CD4-positive, alpha-beta T cell treated with Interleukin-15 for 1 hour (primary cell): ENCODE data around the gene LGALS8.
"Not testable (repeated sequence)": the region's sequence is repeated elsewhere in the genome, so short reads cannot be mapped to it uniquely, and the experiment has no call there.

ENCODE experiments used
- DNase-seq: peaks from one replicate; pipeline ENCODE4 v3.0.0-alpha.2; 2020

The LGALS8 gene

DNA sequence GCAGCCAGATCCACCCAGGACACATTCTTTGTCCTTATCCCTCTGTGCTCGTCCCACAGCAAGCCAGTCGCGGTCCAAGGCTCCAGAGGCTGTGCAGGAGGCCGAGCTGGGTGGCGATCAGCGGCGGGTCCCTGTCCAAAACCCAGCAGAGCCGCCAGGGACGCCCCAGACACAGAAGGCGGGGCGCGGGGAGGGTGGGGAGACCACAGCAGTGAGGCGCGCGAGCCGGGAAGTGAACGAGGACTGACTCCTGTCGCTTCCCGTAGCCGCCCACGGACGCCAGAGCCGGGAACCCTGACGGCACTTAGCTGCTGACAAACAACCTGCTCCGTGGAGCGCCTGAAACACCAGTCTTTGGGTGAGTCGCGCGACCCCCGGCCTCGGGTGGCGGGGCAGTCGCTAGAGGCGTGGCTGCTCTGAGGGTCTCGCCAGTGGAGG, at the start of gene LGALS8:
LGALS8 (plus strand) TSS at position 279 of the 438 bp plus-strand sequence. CDS start 2,089 bp downstream, outside the sequence.
- DNase-seq = peak; percentile 84

DNA sequence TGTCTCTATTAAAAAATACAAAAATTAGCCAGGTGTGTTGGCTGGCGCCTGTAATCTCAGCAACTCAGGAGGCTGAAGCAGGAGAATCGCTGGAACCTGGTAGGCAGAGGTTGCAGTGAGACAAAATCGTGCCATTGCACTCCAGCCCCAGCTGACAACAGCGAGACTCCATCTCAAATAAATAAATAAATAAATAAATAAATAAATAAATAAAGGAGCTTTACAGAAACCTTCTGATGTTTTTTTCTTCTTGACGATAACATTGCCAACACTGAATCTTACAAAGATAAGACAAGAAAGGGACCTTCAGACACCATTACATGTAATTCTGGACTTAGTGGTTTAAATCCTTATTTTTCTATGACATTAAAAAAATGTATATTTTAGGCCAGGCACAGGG, 47.8 kb upstream of the LGALS8 start:
- DNase-seq = no peak

DNA sequence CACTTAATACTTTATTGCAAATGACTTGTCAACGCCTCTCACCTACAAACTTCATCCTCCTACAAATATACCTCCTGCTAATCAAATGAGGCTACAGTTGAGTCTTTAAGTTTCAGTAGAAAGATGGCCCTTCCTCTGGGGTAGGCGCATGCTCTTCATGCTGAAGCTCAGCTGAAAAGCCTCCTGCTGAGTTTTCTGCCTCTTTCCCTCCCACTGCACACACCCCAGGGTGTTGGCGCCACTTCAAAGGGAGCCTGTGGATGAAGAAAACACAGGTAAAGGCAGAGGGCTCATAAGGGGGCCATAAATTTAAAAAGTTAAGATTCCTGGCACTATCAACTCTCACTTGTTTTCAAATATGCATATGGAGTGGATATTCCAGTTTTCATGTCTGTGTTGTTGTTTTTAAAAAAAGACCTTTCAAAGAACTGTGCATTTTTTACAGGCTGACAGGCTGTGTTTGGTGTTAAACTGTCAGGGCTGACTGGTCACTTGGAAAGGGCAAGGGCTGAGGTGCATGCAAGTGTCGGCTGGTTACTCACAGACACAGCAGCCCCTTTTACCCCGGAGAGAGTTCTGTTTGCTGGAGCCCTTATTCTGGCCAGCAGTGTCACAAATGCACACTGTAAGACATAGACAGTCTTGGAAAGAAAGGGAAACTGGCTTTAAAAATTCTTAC, 42.9 kb upstream of the LGALS8 start:
- DNase-seq = no peak

DNA sequence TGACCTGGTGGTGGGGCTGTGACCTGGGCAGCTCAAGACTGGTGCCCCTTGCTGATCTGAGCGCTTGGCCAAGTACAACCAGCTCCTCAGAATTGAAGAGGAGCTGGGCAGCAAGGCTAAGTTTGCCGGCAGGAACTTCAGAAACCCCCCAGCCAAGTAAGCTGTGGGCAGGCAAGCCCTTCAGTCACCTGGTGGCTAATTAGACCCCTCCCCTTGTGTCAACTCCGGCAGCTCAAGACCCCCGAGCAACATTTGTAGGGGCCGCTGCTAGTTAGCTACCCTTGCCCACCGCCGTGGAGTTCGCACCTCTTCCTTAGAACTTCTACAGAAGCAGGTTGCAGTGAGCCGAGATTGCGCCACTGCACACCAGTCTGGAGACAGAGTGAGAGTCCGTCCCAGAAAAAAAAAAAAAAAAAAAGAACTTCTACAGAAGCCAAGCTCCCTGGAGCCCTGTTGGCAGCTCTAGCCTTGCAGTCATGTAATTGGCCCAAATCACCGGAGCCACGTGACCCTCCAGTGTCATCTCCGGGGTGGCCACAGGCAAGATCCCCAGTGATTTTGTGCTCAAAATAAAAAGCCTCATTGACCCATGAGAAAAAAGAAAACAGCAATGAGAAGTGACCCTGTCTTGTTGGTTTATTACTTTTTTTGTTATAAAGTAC, 39.3 kb upstream of the LGALS8 start:
- DNase-seq = no peak

DNA sequence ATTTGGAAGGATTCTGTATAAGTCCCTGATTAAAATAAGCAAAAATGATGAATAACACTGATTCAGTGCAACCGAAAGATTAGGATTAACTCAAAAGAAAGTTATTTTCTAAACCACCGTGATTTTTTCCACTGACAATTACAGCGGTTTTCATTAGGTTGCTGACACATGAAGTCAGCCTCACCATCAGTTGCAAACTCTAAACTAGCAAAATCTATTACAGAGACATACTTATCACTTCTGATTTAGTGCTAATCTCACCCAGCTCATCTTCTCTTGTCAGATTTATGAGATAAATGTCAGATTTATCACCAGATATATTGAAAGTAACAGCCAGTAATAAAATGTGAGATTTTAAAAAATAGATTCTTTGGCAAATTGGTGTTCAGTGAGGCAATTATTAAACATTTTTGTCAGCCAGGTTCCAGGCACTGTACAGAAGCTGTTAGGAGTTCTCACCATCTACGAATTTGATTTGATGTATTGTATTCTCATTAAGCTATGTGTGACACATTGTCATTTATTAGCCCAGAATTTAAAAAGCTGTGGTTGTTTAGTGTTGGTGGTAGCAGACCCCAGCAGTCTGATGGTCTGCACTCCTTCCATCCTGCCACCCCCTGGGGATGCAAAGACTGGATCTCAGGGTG, 37.3 kb upstream of the LGALS8 start:
- no peak for DNase-seq

DNA sequence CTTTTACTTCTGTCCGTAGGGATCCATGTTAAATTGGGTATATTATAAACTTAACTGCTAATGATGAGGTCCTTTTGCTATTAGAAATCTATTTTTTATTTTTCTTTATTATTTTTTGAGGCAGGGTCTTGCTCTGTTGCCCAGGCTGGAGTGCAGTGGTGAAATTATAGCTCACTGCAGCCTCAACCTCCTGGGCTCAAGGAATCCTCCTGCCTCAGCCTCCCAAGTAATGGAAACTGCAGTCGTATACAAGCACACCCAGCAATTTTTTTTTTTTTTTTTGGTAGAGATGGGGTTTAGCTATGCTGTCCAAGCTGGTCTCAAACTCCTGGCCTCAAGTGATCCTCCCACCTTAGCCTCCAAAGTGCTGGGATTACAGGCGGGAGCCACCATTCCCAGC, 34.6 kb upstream of the LGALS8 start:
- DNase-seq = not testable (repeated sequence)

DNA sequence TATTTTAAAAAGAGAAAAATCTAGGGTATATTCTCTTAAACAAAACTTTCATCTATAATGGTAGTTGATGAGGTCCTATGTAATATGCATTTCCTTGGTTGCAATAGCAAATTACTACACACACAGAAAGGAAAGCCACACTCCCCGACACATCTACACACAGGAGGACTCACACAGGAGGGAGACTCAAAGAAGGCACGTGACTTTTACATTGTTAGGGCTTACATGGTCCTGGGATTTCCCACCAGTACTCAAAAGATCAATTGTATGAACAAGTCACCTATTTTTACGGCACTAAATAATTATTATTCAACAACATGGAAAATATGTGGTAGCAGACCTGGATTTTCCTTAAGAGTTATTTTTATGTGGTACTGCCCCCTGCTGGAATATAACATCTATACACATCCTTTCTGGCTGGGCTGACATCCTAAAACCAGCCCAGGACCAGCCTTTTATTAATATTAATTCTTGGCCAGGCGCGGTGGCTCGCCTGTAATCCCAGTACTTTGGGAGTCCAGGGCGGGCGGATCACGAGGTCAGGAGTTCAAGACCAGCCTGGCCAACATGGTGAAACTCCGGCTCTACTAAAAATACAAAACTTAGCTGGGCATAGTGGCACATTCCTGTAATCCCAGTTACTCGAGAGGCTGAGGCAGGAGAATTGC, 33.9 kb upstream of the LGALS8 start:
- DNase-seq = no peak

DNA sequence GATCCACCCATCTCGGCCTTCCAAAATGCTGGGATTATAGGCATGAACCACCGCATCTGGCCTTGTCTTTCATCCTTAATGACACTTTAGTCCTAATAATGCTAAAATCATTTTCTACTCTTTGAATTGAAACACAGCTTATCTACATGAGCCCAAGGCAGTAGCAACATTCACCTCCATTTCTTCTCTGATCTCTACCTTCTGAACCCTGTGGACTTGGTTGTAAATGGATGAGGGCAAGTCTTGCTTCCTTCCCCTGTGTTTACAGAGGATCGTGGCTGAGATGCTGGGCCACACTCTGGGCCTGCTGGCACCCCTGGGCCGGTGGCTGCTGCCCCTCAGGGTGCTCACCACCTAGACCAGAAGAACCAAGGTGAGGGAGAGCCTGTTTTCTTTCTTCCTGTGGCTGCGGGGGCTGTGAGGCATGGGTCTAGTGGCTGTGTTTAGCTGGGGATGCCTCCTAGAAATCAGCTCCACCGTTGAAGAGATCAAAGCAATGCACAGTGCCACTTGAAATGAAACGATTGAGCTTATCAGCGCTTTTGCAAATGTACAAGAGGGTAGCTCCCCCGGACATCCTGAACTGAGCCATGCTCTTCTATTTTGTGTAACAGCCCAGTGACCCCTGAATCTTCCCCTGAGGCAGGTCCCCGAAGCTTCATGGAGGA, 32.2 kb upstream of the LGALS8 start:
- no peak for DNase-seq

DNA sequence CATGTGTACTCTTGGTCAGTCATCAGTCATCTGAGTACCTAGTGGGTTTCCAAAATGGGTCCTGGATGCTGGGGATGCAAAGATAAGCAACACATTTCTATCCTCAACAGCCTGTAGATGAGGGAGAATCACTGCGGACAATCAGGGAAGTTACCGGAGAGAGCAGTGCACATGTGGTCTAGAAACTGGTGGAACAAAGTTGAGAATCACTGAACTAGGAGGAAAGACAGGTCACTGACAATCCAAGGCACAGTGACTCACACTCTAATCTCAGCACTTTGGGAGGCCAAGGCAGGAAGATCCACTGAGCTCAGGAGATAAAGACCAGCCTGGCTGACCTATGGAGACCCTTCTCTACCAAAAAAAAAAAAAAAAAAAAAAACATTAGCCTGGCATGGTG, 31.4 kb upstream of the LGALS8 start:
- DNase-seq = no peak

DNA sequence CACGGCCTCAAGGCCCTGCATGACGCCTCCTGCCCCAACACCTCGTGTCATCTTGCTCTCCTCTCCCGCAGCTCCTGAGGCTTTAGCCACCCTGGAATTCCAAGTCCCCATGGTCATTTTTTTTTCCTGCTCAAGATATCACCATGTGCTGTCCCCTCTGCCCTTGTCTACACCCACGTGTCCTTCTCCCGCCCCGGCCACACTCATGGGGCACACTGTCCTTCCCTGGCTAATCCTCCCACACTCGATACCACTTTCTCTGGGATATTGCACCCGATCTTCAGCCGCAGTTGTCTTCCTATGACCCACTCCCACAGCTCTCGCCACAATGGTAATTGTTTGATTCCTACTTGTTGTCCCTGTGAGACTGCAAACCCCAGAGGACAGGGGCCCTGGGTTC, 29.7 kb upstream of the LGALS8 start:
- DNase-seq = no peak

DNA sequence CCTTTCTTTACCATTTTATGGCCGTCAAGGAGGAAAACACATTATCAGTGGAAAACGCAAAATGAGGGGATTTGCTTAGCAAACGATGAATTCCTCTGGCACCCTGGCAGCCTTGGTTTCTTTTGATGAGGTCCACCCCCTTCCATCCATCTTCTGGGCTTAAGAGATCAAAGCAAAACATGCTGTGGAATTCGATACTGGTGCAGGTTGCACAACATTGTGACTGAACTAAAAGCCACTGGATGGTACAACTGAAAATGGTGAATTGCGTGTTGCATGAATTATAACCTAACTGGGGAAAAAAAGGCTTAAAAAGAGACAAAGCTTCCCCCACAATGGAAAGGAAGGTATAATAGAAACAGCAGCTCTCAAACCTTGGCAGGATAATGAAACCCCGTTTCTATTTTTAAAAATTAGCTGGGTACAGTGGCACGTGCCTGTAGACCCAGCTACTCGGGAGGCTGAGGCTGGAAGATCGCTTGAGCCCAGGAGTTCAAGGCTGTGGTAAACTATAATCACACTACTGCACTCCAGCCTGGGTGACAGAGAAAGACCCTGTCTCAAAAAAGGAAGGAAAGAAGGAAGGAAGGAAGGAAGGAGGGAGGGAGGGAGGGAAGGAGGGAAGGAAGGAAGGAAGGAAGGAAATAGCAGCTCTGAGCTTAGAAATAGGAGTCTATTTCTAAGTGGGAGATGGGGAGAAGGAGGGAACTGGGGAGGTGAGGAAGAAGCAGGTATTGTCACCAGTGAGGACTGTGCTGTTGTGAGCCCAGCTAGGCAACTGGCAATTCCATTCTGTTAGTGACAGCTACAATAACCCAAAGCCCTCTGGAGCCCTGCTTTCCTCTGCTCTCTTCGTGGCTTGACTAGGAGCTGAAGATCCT, 29.0 kb upstream of the LGALS8 start:
- no peak for DNase-seq

DNA sequence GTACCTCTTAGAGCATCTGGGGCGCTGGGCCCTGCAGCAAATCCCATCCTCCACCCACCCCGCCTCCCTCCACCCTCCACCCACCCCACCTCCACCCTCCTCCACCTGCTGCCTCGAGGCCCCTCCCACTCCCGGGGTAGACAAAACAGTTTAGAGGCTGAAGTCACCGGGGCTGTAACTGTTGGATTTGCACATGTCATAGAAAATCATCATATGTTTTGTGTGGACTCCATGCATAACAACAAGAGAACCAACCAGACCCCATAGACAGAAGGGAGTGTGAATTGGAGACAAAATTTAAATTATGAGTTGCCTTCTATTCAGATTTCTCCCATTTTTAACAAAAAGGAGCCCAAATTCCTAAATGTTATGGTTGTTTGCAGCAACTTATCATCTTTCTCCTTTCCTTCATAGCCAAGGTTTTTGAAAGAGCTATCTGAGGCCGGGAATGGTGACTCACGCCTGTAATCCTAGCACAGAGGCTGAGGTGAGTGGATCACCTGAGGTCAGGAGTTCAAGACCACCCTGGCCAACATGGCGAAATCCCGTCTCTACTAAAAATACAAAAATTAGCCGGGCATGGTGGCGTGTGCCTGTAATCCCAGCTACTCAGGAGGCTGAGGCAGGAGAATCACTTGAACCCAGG, 28.2 kb upstream of the LGALS8 start:
- no peak for DNase-seq

DNA sequence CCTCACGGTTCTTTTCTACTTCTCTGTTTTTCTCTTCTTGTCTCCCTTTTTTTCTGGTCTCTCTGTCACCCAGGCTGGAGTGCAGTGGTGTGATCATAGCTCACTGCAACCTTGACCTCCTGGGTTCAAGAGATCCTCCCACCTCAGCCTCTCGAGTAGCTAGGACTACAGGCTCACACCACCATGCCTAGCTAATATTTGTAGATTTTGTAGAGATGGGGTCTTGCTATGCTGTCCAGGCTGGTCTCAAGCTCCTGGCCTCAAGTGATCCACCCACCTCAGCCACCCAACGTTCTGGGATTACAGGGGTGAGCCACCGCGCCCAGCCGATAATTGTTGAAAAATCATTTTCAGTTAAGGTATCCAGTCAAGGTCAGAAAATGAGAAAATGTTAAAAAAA, 25.9 kb upstream of the LGALS8 start:
- DNase-seq = no peak

DNA sequence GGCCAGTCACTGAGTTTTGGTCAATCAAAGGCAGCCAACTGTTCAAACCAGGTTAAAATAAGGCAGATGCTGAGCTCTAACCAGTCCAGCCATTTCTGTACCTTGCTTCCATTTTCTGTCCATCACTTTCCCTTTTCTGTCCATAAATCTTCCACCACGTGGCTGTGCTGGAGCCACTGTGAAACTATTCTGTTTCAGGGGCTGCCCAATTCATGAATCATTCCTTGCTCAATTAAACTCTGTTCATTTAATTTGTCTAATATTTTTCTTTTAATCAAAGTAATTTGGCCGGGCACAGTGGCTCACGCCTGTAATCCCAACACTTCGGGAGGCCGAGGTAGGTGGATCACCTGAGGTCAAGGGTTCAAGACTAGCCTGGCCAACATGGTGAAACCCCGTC, 22.7 kb upstream of the LGALS8 start:
- no peak for DNase-seq

DNA sequence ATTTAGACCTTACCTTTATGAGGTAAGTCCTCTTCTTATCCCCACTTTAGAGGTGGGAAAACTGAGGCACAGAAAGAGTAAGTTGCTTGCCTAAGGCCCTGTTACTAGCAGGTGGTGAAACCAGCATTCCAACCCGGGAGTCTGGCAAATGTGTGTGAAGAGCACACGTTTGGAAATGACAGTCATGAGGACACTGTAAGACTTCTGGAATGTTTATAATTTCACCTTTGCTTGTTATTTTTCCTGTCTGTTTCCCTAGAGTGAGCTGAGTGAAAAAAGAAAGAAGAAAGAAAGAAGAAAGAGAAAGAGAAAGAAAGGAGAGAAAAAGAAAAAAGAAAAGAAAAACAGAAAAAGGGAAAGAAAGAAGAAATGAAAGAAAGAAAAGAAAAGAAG, 21.2 kb upstream of the LGALS8 start:
- DNase-seq = no peak

DNA sequence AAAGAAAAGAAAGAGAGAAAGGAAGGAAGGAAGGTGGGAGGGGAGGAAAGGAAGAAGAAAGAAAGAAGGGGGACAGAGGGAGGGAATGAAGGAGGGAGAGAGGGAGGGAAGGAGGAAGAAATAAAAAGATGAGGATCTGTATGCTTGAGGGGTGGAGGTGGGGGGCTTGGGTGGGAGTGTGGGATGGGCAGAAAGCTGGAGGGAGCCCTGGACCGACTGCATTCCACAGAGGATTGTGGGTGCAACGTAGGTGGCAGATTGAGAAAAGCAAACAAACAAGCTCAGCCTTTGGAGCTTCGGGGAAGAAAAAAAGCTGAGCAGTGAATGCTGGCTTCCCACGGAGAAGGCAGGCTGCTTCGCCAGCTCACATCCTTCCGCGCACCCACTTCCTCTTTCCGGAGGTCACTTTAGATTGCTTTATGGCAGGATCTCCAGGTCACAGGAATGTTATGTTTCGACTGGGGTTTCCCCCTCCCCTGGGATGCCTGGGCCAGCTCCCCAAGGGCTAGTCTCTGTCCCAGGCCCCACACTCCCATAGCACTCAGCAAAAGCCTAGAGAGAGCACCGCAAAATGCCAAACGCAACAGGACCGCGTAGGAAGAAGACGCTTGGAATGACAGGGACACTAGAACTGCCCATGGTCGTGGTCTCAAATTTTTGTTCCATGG, 20.7 kb upstream of the LGALS8 start:
- DNase-seq = peak; percentile 44

DNA sequence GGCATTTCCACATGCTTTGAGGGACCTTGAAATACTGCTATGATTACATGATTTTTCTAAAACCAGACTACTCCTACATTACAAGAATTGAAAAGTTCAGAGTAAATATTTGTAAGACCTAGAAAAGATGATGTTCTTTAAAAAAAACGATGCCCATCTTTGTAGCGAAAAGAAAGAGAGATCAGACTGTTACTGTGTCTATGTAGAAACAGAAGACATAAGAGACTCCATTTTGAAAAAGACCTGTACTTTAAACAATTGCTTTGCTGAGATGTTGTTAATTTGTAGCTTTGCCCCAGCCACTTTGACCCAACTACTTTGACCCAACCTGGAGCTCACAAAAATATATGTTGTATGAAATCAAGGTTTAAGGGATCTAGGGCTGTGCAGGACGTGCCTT, 19.4 kb upstream of the LGALS8 start:
- not testable (repeated sequence) for DNase-seq

DNA sequence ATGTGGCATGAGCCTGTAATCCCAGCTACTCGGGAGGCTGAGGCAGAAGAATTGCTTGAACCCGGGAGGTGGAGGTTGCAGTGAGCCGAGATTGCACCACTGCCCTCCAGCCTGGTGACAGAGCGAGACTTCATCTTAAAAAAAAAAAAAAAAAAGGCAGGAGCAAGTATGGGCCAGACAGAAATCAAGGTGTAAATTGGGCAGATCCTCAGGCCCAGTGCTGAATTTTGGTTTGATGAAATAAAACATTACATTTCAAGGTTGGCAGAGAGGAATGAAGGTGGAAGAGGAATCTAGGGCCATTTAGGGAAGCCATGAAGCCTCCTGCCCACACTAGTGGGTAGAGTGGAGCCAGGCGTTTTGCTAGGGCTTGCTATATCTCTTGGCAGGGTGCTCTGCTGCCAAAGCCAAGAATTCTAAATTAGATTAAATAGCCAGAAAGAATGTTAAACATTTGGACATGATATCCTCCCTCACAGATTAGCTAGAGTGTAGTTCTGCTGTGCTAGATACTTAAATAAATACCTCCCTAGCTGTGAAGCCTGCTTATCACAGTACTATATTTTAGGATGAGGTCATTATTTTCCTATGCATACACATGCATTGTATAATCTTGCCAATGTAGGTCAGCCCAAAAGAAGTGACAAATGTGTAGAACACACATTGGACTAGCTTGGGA, 16.6 kb upstream of the LGALS8 start:
- no peak for DNase-seq

DNA sequence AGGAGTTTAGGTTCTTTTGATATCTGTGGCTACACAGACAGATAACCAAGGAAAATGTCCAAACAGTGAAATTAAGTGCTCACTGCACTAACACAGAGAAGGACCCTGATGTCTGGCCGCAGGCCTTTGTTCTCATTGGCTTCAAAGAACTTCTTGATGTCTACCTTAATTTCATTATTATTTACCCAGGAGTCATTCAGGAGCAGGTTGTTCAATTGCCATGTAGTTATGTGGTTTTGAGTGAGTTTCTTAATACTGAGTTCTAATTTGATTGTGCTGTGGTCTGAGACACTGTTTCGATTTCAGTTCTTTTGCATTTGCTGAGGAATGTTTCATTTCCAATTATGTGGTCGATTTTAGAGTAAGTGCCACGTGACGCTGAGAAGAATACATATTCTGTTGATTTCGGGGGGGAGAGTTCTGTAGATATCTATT, 15.2 kb upstream of the LGALS8 start:
- no peak for DNase-seq

DNA sequence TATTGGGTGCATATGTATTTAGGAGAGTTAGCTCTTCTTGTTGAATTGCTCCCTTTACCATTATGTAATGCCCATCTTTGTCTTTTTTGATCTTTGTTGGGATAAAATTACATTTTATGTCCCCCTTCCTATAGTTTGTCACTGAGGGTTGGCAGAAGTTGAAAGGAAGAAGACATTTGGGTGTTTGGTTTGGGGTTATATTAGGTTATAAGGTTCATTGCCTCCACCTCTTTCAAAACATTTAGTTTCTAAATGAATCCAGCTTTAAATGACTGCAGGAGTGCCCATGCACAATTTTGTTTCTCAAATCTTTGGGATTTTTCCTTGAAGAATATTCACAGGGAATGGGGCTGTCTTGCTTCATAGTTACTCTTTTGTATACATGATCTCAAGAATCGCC, 14.6 kb upstream of the LGALS8 start:
- no peak for DNase-seq
